HG02610 (cell line): ENCODE measurements around the gene HSD11B1.
A peak's percentile ranks its signal among the peaks of the same experiment; 100 is the strongest.

ENCODE experiments used
- ATAC-seq: cut with Tn5 transposase; IDR thresholded peaks from one replicate; pipeline ENCODE4 v1.9.1; 2021; ENCODE audit warnings: mild to moderate bottlenecking, moderate library complexity; ENCODE audit not compliant: unreplicated experiment

HSD11B1 gene

GRCh38 chr1:209723756-209724693 lies 19.4 kb downstream of the HSD11B1 start:
- ATAC-seq = peak; percentile 76

DNA sequence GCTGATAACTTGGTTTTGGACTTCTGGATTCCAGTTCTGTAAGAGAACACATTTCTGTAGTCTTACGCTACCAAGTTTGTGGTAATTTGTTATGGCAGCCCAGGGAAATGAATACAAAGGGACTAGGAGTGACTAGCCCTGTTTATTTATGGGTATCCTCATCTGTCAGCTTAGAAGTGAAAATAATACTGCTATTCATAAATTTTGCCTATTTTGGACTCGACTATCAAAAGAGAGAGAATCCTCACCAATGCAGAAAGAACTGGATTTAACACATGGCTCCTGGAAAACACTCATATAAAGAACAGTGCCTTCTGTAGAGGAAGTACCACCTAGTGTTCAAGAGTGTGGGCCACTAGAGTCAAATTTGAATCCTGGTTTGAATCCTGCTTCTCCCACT lies 22.6 kb downstream of the HSD11B1 start:
- no peak for ATAC-seq

- no peak for ATAC-seq
These were observed 23.1 kb downstream of the HSD11B1 start for GRCh38 chr1:209727785-209728184.

DNA sequence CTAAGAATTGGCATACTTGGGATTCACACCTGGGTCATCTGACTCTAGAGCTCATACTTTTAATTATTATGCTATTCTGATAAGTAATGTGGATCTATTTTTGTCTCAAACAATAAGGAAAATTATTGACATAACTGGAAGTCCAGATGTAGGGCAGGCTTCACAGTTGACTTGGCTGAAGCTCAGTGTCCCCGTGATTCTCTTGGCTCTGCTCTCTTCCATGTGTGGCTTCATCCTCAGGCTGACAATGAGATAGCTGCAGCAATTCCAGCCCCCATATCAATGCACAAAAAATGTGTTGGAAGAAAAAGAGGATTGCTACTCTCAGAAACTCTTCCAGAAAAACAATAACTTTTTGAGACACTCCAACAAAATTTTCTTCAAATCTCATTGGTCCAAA lies 23.8 kb downstream of the HSD11B1 start:
- ATAC-seq = no peak

GRCh38 chr1:209729436-209729835 lies 24.8 kb downstream of the HSD11B1 start:
- ATAC-seq = no peak

DNA sequence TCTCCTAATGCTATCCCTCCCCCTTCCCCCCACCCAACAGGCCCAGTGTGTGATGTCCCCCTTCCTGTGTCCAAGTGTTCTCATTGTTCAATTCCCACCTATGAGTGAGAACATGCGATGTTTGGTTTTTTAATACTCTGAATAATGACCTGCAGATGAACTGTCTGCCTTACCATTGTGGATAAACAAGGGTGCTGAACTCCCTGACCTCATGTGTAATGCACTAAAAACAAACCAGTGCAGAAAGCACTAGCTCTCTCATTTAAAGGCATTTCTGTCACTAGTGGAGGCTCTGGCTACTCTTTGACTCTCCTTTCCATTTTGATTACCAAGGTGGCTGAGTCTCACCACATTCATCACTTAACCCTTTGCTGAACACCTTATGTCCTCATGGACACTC lies 28.1 kb downstream of the HSD11B1 start:
- ATAC-seq = no peak

- no peak for ATAC-seq
These were observed 29.0 kb downstream of the HSD11B1 start for GRCh38 chr1:209733409-209734192.

GRCh38 chr1:209736490-209737117 lies 32.0 kb downstream of the HSD11B1 start:
- no peak for ATAC-seq

- ATAC-seq = no peak
These were observed 32.5 kb downstream of the HSD11B1 start for GRCh38 chr1:209737118-209737505.

DNA sequence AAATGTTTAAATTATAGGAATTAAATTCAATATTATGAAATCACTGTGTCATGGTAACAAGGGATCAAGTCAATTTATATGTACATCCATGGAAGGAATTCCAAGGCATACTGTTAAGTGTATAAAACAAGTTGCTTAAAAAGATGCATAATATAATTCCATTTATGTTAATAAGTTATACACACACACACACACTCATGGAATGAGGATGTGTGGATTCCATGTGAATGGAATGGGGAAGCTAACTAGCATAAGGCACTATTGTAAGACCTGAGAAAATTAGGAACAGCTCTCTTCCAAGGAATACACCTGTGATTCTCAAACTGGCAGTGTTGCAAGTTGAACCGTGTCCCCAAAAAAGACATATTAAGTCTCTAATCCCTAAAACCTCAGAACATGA lies 33.6 kb downstream of the HSD11B1 start:
- ATAC-seq = no peak

DNA sequence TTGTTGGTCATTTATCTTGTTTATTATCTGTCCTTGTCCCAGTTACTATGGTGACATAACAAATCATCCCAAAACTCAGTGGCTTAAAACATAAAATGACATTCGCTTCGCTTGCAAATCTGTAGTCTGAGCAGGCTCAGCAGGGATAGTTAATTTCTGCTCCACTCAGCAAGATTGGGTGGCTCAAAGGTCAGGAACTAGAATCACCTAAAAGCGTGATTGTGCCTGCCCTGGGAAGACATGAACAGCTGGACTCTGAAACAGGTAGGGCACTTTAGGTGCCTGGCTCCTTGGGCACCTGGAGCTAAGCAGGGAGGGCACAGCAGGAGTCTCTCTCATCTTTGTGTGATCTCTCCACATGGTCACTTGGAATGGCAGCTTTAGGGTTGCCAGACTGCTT lies 36.5 kb downstream of the HSD11B1 start:
- no peak for ATAC-seq

- ATAC-seq = no peak
These were observed 37.2 kb downstream of the HSD11B1 start for GRCh38 chr1:209741889-209742288.

GRCh38 chr1:209742409-209743144 lies 37.9 kb downstream of the HSD11B1 start:
- ATAC-seq = no peak

GRCh38 chr1:209743145-209743482 lies 38.5 kb downstream of the HSD11B1 start:
- no peak for ATAC-seq

DNA sequence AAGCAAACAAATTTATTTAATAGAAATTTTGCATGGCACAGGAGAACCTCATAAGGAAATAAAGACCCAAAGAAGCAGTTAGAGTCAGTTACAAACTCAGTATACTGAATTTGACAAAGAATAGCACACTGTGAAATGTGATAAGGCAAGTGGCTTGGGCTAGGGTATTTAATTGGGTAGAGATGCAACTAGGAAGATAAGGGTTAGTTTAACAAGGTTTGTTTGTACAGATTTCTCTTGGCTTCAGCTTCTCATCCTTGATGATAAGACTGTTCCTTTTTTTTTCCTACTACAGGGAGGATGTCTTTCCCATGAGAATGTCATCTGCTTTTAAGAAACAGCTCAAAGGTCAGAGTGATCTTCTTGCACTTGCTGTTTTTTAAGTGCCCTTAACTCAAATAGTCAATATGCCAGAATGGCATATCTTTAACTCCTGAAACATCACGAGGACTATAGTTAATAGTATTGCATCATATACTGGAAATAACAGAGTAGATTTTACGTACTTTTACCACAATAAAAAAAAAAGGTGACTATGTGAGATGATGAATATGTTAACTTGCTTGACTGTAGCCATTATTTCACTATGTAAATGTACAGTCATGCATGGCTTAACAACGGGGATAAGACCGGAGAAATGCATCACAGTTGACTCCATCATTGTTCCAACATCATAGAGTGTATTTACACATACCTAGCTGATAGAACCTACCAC lies 42.0 kb downstream of the HSD11B1 start:
- ATAC-seq = no peak

- peak; percentile 52 for ATAC-seq
These were observed 43.1 kb downstream of the HSD11B1 start for GRCh38 chr1:209747580-209748262.

DNA sequence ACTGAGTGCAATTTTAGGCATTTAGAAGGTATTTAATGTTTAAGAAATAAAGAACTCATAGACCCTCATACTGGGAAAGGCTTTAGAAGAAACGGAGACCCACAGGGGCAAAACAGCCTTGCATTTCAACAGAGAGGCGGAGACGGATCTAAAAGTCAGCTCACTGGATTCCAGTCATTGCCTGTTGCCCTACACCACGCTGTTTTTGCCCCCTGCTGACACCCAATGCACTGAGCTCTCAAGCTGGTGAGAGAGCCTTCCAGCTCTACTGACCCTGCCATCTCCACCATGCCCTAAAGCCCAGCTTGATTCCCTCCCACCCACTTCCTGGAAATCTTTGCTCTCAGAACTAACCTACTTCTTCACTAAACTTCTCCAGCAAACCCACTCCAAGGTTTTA lies 44.0 kb downstream of the HSD11B1 start:
- no peak for ATAC-seq

GRCh38 chr1:209749205-209749604 lies 44.6 kb downstream of the HSD11B1 start:
- ATAC-seq = no peak

GRCh38 chr1:209749670-209750323 lies 45.2 kb downstream of the HSD11B1 start:
- no peak for ATAC-seq
